GM18907 (cell line): ENCODE results near the gene CCDC82.

Experiments
- ATAC-seq: cut with Tn5 transposase; IDR thresholded peaks from one replicate; pipeline ENCODE4 v1.9.1; 2021; ENCODE audit warnings: mild to moderate bottlenecking, moderate library complexity; ENCODE audit not compliant: unreplicated experiment

The CCDC82 gene

DNA sequence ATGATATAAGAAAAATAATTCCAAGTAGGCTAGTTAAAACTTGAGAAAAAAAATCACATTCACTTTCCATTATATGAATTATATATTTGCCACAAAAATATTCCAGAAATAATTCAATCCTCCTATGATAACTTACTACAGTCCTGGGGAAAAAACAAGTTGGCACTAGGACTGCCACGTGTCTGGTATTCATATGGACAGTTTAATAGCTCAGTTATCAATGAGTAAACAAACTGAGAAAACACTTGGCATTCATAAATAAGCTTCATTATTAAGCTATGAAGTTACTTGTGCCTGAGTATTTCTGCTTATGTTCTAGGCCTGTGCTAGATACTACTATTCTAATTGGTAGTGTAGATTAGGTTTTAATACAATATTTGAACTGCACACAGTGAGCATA, 24.2 kb downstream of the CCDC82 start:
- no peak for ATAC-seq

DNA sequence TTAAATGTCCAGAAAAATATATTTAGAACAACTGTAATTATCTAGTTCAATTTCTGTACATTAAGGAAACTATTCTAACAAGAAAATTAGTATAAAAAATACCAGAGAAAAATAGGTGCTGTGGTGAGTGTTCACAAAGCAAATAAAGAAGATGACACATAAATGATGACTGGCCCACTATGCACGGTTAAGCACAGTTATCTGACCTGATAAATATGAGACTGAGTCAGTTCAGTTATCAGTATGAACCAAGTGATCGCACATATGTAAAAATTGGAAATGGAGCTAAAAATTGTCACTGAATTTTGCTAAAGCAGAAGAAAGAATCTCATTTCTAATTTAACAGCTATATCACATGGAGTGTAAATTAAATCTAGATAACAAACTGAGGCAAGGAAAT, 27.9 kb downstream of the CCDC82 start:
- ATAC-seq = no peak

DNA sequence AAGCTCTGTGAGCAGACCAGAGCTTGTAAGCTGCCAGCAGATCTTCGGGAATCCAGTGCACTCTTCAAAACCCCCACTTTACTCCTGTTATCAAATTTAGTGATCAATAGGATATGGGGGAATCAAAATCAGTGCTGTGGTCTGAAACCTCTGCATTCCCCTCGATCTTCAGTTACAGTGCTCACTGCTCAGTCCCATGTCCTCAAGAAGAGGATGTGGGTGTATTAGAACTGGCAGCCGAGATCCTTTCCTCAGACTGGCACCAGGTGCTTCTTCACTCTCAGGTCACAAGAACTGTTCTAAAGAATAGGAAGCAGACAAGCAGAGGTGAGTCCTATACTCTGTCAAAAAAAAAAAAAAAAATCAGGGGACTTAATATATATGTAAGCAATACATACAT, 31.4 kb downstream of the CCDC82 start:
- no peak for ATAC-seq

DNA sequence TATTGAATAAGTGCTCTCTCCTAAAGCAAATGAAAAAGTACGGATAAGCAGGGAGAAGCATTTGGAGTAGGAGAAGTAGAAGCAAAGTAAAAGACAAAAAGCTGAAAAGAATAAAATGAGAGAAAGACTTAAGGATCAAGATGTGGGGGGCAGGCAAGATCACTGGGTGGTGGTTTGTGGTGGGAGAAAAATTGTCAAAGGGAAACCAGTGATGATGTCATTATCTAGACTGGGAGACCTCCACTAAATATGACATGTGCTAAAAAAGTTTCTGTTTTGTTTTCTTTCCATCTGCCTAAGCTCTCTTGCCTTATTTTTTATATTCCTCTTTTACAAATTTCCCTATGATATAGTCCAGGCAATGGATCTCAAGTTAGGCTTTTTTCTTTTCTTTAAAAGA, 31.9 kb downstream of the CCDC82 start:
- peak; percentile 79 for ATAC-seq

DNA sequence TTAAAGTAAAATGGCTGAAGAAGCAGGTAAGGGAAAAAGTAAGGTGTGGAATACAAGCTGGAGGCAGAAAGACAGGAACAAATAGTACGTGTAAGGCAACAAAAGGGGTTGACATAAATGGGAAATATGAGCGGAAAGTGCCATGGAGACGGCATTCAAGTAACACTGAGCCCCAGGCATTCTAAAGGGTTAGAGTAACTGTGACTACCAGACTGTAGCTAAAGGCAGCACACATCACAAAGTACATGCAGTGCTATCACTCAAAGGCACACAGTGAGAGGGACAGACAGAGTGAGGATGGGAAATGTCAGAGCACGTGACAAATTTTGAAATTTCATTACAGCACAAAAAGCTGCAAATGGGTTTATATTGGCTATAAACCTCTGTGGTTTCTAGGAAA, 32.9 kb downstream of the CCDC82 start:
- no peak for ATAC-seq

DNA sequence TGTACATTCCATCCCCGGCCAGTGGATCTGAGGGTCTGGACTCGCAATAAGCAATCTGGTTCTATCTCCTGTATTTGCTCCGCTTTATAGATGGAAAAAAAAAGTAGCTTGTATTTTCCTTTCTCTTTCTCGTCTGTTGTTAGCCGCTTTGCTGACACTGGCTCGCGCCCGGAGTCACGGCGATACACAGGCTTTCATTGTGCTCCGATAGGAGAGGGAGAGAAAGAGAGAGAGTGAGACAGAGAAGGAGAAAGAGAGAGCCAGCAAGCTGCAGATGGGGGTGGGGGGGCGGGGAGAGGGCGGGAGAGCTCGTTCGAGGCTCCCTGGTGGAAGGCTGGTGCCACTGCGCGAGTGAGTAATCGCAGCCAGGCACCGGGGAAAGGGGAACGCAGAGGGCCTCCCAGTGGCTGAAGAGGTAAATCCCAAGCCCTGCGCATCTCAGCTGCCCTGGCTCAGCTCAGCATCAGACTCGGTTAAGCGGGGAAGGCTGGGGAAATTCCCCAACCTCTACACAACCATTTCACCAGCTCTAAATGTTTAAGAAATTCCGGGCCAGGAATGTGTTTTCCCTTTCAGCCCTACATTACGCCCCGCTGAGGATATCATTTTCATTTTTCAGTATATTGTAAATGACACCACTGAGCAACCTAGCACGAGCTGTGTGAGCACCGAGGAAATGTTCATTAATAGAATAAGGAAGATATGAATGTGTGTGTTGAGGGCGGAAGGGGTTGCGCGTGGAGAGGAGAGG, 46.6 kb downstream of the CCDC82 start, which contains the start of gene MAML2:
MAML2 (minus strand) TSS at position 235 of the 751 bp plus-strand sequence. CDS start 1,300 bp downstream, outside the sequence.
- ATAC-seq = peak; percentile 85

DNA sequence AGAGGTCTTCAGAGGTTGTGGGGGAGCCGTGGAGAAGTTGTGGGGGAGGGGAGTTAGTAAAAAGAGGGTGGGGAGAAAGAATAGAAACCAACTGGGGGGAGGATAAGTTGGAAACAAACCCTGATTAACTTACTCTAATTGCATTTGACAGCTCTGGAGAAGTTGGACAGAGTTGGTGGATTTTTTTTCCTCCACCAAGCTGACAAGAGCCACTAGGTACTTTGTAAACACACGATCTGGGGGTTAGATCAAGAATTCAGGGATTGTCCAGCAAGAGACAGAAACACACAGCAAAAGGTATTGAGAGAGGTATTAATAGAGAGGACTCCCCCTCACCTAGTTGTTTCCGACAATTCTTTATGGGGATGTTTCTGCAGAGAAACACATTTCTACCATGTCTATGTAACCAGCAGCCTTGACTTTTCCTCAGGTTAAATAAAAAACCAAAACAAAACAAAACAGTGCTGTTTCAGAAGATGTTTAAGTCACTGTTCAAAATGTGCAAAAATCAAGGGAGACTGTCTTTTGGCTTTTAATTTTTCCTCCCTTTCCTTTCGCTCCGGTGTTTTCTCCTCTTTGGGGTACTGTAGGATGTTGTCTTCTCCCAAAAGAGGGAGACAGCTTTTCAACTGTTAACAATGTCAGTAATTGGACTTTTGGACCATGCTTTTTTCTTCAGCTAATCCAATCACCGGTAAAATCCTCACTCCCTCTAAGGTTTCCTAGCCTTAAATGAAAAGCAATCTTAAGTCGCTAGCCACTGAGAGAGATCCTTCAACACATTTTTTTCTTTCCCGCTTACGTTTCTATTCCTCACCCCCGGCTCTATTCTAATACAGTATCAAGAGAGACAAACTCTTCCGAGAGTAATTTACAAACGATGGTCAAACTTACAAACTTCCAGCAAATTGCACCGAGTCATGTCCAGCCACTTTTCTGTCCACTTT, 47.4 kb downstream of the CCDC82 start:
- no peak for ATAC-seq

DNA sequence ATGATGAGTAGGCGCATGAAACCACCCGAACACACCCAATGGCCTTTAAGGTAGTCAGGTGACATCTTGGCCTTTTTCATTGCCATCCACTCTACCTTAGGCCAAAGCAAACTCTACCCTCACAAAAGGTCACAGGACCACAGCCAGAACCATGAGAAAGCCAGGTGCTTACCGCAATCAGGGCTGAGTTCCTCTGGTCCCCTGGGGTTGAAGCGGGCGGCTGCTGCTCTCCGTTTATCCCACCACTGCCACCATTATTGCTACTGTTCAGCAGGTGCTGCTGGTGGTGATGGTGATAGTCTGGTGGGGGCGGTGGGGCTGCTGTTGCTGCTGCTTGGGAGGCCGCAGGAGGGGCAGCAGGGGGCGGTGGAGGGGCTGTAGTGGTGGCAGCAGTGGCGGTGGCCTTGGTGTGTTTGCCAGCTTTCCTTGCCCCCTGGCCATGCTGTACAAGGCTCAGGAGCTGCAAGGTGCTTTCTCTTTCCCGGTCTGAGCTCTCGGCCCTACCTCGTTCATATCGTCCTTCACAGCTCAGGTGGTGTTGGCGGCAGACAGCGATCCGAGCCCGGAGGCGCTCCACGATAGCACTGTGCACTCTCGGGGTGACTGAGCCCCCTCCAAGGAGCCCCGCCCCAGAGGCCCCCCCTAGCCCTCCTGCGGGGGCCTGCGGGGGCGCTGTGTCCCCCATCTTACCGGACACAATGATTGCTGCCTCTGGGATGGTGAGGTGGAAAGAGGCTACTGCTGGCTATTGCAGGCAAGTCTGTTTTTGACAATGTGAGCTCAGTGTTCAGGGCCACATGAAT, 48.3 kb downstream of the CCDC82 start:
- peak; percentile 50 for ATAC-seq

DNA sequence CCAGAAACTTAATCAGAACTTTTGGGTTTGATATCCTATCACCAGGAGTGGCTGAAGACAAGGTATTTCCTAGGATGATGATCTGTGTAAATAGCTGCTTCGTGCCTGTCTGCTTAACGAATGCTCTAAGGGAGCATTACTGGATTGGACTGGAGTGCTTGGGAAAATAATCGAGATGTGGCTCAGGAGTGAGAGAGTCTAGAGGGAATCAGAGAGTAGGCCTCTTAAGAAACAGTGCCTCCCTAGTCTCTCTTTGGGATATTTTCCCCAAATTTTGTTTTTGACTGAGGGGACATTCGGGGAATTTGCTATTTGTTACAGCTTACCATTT, 49.2 kb downstream of the CCDC82 start:
- ATAC-seq = no peak

DNA sequence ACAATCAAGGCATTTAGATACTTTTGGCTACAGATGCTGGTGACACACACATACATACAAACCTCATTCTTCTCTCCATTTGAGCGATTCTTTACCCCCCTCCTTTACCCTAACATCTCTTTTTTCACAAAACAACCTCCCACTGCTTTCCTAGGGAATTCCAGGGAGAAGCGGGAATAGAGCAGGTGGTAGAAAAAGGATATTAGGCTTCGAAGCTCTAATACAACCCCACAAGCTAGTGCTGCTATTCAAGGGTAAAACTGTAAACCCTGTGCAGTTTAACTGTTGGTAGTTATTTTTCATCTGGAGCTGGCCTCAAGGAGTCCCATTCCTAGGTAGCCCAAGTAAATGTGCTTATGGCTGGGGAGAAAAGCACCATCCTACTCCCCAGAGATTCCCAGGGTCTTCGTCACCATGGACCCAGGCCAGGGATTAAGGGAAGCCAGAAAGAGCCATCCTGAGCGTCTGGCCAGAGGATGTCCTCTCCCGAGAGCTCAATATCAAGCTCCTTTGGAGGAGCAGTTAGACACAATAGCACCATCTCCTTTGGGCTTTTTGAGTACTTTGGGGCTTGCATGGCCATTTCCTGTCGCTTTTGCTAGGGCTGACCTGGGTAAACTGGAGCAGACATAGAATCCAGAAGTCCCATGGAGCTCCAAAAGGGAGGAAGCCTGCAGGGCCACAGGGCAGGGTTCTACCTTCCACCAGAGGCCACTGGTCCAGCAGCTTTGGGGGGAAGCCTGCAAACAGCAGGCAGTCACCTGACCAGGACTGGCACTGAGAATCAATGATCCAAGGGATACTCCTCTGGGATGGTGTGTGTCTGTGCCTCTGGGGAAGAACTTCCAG, 49.8 kb downstream of the CCDC82 start:
- ATAC-seq = no peak

DNA sequence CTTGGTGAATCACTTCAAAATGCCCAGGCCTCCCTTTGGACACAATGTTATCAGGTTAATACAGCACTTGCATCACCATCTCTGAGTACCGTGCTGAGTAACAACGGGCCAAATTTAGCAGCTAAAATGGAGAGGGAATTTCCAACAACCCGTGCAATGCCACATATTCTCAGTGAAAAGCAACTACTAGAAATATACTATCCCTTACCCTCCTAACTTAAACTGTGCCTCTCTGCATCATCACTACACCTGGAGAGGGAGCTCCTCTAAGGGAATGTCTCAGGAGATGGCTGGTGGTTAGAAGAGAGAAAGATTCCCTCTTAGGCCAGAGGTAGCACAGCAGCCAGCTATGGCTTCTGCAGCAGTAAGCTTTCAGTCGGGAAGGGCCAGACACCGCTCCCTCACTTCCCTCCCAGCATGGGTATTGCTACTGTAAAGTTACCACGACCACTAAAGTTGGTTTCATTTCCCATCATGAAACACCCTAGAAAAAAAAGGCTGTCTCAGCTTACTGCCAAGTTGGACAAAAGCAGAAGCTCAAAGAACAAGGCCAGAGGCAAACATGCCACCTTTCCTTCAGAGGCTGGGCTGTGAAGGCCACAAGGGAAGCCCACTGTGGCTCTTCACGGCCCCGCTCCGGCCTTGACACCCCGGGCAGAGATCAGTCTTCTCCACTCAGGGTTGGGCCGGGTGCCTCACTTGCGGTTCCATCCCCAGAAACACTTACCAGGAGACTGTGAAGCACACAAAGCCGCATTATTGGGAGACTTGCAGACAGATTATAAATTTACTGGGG, 50.6 kb downstream of the CCDC82 start:
- ATAC-seq = peak; percentile 50

DNA sequence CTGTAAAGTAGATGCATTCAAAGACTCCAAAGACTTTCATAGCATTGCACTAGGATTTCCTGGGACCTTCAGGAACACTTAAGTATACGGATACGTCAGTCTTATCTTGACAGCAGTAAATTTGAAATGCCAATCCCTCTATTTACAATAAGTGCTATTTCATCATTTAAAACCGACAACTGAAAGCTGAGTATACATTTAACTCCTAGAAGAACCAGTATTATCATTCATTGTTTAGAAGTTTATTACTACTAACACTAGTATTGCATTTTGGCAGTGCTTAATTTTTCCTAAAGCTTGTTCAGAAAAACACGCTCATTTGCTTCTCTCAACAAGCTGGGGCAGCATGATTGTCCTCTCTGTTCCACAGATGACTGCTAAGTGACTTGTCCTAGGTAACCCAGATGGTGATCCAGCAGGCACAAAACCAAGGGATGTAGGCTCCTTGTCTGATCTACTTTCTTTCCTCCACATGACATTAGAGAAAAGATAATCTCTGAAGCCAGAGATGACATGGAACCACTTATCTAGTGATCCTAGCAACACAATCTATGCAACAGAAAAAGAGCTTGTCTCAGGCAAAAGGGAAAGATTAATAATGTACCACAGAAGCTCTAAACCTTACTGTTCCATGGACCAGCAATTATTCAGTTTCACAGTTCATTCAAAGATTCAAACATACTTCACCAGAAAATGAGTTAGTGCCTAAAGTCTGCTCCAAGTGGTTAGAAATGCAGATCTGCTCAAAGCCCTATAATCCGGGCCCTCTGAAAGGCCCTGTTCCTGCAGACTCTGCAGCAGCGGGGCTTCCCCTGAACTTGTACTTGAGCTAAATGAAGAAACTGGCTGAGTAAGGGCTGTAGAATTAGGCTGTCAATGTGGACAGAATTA, 51.9 kb downstream of the CCDC82 start:
- peak; percentile 32 for ATAC-seq

DNA sequence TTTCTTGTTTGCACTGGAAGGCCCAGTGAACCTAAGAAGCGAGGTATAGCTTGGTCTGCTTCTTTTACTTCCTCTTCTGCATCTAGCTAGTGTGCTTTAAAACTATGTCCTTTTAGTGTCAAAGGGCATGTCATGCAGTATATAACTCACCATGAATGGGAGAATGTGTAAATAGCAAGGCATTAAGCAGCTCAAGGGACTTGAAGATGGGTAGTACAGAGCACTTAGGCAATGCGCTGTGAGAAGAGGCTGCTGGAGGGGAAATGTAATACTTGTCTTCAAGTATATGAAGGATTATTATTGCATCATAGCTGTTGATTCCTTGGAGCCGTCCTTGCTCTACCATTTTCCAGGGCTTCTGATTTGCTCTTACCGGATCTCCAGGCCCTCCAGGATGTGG, 54.3 kb downstream of the CCDC82 start:
- no peak for ATAC-seq

DNA sequence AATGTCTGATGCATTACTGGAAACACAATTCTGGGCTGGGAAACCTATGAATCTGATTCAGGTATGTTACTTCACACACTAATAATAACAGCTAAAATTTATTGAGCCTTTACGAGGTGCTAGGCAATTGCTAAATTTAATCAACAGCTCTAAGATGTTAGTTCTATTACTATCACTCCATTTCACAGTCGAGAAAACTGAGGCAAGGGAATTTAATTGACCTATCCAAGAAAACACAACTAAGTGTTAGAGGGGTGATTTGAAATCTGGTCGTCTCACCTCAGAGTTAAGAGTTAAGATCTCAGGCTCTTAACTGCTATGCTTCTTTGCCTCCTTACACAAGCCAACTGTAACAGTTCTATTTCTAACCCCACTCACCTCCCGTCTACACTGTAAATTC, 55.5 kb downstream of the CCDC82 start:
- no peak for ATAC-seq

DNA sequence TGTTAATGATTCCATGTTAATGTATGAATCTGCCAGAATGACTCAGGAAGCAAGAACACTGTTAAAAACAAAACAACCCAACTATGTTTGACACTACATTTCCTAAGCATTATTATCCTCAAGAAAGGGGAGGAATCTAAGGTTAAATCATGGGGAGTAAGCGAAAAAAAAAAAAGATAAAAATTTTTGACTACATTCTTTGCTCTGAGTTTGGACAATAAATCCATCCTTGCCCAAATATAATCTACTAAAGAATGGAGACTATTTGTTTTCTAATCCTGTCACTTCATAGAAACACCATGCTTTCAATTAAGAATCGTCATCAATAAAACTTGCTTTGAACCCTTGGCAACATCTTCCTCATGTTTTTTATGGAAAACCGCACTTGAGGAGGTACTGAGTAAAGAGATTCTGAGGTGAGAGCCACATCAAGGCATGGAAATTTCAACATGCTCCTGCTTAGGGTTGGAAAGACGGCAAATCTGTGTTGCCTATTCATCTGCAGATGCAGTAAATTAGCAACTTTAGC, 56.5 kb downstream of the CCDC82 start:
- no peak for ATAC-seq

DNA sequence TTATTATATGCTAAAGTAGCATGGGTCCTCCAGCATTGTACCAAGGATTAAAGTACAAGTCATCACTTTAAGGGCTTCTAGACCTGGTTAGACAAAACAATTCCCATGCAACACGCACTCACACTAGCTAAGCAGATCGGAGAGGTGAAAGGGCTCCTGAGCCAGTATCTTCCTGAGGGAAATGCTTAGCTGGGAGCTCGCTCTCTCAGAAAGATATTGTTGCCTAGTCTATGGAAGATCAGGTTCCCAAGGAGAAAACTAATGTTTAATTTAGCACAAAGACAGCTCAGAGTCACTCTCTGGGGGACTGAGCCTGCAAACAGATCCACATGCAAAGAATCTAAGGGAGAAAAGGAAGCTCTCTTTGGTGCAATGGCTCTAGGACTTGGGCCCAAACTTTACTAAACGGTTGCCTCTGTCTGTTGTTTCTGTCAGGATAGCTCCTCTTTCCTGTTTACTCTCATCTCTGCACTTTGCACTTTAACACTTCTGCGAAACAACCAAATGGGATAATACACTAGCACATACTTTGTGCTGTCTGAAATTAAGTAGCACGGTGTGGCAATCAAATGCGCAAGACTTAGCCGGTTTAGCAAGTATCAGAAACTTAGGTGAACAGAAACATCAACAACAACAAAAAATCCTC, 57.5 kb downstream of the CCDC82 start:
- no peak for ATAC-seq

DNA sequence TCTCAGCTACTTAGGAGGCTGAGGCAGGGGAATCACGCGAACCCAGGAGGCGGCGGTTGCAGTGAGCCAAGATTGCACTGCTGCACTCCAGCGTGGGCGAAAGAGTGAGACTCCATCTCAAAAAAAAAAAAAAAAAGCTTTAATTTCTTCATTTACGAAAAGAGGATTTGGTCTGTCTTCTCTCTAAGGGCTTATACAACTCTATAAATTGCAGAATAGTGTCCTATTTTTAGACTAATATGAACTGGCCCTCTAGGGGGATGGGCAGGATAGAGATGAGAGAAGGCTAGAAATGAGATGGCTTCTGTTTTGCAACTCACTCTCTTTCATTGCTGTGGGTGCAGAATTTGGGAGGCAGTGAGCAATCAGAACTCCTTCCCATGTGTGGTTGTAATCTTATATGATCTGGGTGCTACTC, 58.0 kb downstream of the CCDC82 start:
- no peak for ATAC-seq

DNA sequence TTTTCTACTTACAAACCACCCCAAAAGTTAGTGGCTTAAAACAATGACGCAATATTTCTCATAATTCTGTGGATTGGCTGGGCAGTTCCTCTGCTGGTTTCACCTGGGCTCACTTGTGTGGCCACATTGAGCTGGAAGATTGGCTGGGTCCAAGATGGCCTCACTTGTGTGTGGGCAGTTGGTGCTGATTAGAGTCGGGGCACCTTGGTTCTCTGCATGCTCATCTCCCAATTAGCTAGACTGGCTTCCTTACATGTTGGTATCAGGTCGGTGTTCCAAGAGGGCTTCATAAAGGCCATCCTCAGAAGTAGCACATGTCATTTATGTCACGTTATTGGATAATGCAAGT, 59.2 kb downstream of the CCDC82 start:
- ATAC-seq = no peak
